Mesothelial cell of epicardium (in vitro differentiated cells): Measurements from ENCODE around the gene UGT1A7. TPM values are rescaled to one million over a fixed set of nuclear protein-coding genes. Genes with fewer than 3 reads are reported as not detected.

Experiments
- DNase-seq, 2 experiments: peaks; one replicate each; pipeline ENCODE4 v3.0.0; 2021; ENCODE audit warnings: low spot score in 2 of 2; ENCODE audit not compliant: unreplicated experiment in 2 of 2
- H3K27ac Mint-ChIP-seq: 2 replicates; pipeline ENCODE4 v1.8.0; 2021; ENCODE audit warnings: mixed read lengths
- H3K27me3 Mint-ChIP-seq: 2 replicates; pipeline ENCODE4 v1.8.0; 2021; ENCODE audit warnings: low read depth, mixed read lengths
- H3K36me3 Mint-ChIP-seq: 2 replicates; pipeline ENCODE4 v1.8.0; 2021; ENCODE audit warnings: mixed read lengths
- H3K4me1 Mint-ChIP-seq: 2 replicates; pipeline ENCODE4 v1.8.0; 2021; ENCODE audit warnings: mixed read lengths
- H3K4me3 Mint-ChIP-seq: 2 replicates; pipeline ENCODE4 v1.8.0; 2021; ENCODE audit warnings: mild to moderate bottlenecking, moderate library complexity, mixed read lengths
- H3K9me3 Mint-ChIP-seq: 2 replicates; pipeline ENCODE4 v1.8.0; 2021; ENCODE audit warnings: mixed read lengths
- CTCF ChIP-seq: fragments of 200-600 bp; sonication (generic); IDR thresholded peaks from one replicate; pipeline ENCODE4 v1.5.0; 2021; ENCODE audit warnings: antibody characterized with exemption; ENCODE audit not compliant: unreplicated experiment
- total RNA-seq: library from RNA; stranded (reverse); gene quantifications from 3 replicates; pipeline ENCODE4 v1.2.1, GENCODE V29; 2021

The UGT1A7 gene
- total RNA-seq, 1 donor from 2014 or later: not detected

GRCh38 chr2:233754872-233755611, 73.3 kb downstream of the UGT1A7 start:
- no peaks in the 10 kb centered on the region for H3K4me1 Mint-ChIP-seq

GRCh38 chr2:233756429-233757081, 74.9 kb downstream of the UGT1A7 start:
- no peak for DNase-seq
- Mint-ChIP-seq H3K4me1 (no peaks in the 10 kb centered on the region), H3K9me3 (peaks cover 10% of the 10 kb centered on the region), H3K27me3 (peaks cover 1% of the 10 kb centered on the region), H3K4me3 (no peak overlapping the region), H3K27ac (no peak overlapping the region), H3K36me3 (no peaks in the 10 kb centered on the region)
- TF ChIP-seq CTCF: no peak

More at GRCh38 chr2:233754872-233755611, 73.3 kb downstream of the UGT1A7 start:
- H3K4me3 Mint-ChIP-seq: no peak overlapping the region
- DNase-seq: no peak
- no peaks in the 10 kb centered on the region for H3K27me3 Mint-ChIP-seq
- H3K9me3 Mint-ChIP-seq: peaks cover 22% of the 10 kb centered on the region
- H3K36me3 Mint-ChIP-seq: no peaks in the 10 kb centered on the region
- TF ChIP-seq CTCF: no peak
- no peak overlapping the region for H3K27ac Mint-ChIP-seq

GRCh38 chr2:233758141-233758540, 76.4 kb downstream of the UGT1A7 start:
- H3K4me3 Mint-ChIP-seq: no peak overlapping the region
- no peaks in the 10 kb centered on the region for H3K4me1 Mint-ChIP-seq
- H3K9me3 Mint-ChIP-seq: peaks cover 5% of the 10 kb centered on the region
- H3K27me3 Mint-ChIP-seq: peaks cover 7% of the 10 kb centered on the region
- no peak for DNase-seq
- no peak for TF ChIP-seq CTCF
- no peaks in the 10 kb centered on the region for H3K36me3 Mint-ChIP-seq
- no peak overlapping the region for H3K27ac Mint-ChIP-seq

GRCh38 chr2:233758849-233759248, 77.1 kb downstream of the UGT1A7 start:
- H3K27me3 Mint-ChIP-seq: peaks cover 14% of the 10 kb centered on the region
- no peak for DNase-seq
- TF ChIP-seq CTCF: no peak
- no peaks in the 10 kb centered on the region for H3K36me3 Mint-ChIP-seq
- no peak overlapping the region for H3K4me3 Mint-ChIP-seq
- no peaks in the 10 kb centered on the region for H3K4me1 Mint-ChIP-seq
- H3K9me3 Mint-ChIP-seq: peaks cover 4% of the 10 kb centered on the region
- no peak overlapping the region for H3K27ac Mint-ChIP-seq

GRCh38 chr2:233760043-233760442, 78.3 kb downstream of the UGT1A7 start, which contains the start of gene UGT1A1:
Gene UGT1A1 (plus strand): TSS chr2:233760270. CDS start chr2:233760288, 18 bp downstream.
- Mint-ChIP-seq H3K4me1 (no peaks in the 10 kb centered on the region), H3K27me3 (peaks cover 23% of the 10 kb centered on the region), H3K4me3 (no peak within 1 kb of the TSS), H3K27ac (no peak within 1 kb of the TSS), H3K9me3 (no peaks in the 10 kb centered on the region), H3K36me3 (no peaks in the 10 kb centered on the region)
- no peak for DNase-seq
- TF ChIP-seq CTCF: no peak
